ENCODE results near the gene TFAP2A. TPM values are rescaled to one million over a fixed set of nuclear protein-coding genes. Genes with fewer than 3 reads are reported as not detected.

Gene TFAP2A
- polyA plus RNA-seq, 3 donors = not detected

DNA sequence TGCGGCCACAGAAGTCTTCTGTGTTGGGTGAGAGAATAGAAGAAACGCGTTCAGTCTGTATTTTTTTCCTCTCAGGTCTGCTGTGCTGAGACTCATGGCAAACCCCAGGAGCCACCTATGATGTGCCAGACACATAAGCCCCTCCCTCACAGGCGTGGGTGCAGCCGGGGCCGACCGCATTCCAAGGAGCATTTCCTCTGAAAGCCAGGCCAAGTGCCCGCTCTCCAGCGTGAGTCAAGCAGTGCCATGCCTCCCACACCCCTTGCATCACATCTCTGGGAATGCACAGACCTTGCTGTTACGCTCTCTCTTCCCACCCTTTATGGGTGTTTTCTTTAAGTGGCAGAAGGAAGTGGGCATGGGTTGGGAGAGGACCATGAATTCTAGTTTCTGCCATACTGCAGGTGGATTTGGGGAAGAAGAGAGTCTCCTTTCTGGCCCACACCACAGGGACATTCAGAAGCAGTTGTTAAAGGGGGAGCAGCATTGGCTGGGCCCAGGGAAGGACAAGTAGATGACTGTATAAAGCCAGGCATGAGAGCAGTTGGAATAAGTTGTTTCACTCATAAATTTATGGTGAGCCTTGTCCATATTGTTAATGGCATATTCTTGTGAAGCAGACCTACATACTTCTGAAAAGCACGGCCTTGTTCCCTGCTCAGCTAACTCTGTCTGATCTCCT lies 37.1 kb upstream of the TFAP2A start:
- intact Hi-C loops (cut with micrococcal nuclease) = no loop called here
- H3K27me3 Mint-ChIP-seq (ENCODE audit: low read depth in 3 of 3) = peaks cover 3 to 9% (median 6%) of the 10 kb centered on the region in 3 donors
- Histone ChIP-seq H3K27me3 (ENCODE audit: control insufficient read depth in 2 of 2, insufficient read depth in 2 of 2, low read length in 2 of 2) (peaks cover 2 to 3% of the 10 kb centered on the region in 2 donors), H3K9ac (ENCODE audit: insufficient read depth, low read length, poor library complexity, severe bottlenecking) (no peak overlapping the region), H3K4me2 (replicated peaks; ENCODE audit: extremely low read depth, low read length, poor library complexity, severe bottlenecking) (no peak overlapping the region), H4K20me1 (ENCODE audit: insufficient read depth, low read length) (no peaks in the 10 kb centered on the region), H3K27ac (ENCODE audit: low read depth in 1 of 2, low read length in 2 of 2) (no peak overlapping the region), H3K9me3 (replicated peaks in 1 of 2; ENCODE audit: control insufficient read depth in 1 of 2, insufficient read depth in 1 of 2, low read length in 2 of 2) (no peaks in the 10 kb centered on the region), H2AFZ (ENCODE audit: insufficient read depth, low read depth, low read length, poor library complexity, severe bottlenecking) (no peak overlapping the region), H3K4me1 (ENCODE audit: control insufficient read depth in 1 of 2, insufficient read depth in 2 of 2, low read length in 2 of 2) (no peaks in the 10 kb centered on the region), H3K4me3 (replicated peaks in 1 of 3; ENCODE audit: low read depth in 2 of 3, low read length in 3 of 3) (no peak overlapping the region), H3K79me2 (ENCODE audit: insufficient read depth, low read length) (no peaks in the 10 kb centered on the region), H3K36me3 (replicated peaks in 1 of 2; ENCODE audit: control insufficient read depth in 1 of 2, insufficient read depth in 2 of 2, low read length in 2 of 2) (no peaks in the 10 kb centered on the region)
- H3K4me3 Mint-ChIP-seq = no peak overlapping the region
- TF ChIP-seq, protein P1, sequence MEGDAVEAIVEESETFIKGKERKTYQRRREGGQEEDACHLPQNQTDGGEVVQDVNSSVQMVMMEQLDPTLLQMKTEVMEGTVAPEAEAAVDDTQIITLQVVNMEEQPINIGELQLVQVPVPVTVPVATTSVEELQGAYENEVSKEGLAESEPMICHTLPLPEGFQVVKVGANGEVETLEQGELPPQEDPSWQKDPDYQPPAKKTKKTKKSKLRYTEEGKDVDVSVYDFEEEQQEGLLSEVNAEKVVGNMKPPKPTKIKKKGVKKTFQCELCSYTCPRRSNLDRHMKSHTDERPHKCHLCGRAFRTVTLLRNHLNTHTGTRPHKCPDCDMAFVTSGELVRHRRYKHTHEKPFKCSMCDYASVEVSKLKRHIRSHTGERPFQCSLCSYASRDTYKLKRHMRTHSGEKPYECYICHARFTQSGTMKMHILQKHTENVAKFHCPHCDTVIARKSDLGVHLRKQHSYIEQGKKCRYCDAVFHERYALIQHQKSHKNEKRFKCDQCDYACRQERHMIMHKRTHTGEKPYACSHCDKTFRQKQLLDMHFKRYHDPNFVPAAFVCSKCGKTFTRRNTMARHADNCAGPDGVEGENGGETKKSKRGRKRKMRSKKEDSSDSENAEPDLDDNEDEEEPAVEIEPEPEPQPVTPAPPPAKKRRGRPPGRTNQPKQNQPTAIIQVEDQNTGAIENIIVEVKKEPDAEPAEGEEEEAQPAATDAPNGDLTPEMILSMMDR (IDR thresholded peaks at IDR 0.05) = no peak
- no peak for DNase-seq
- peaks cover 0 to 1% (median 0%) of the 10 kb centered on the region in 7 donors for H3K9me3 Mint-ChIP-seq
- no peaks in the 10 kb centered on the region for H3K4me1 Mint-ChIP-seq
- WGBS (ENCODE audit: insufficient coverage) = 63% methylated on average over 4 of the region's 11 CpGs
- no peak overlapping the region for H3K27ac Mint-ChIP-seq
- H3K36me3 Mint-ChIP-seq = no peaks in the 10 kb centered on the region

DNA sequence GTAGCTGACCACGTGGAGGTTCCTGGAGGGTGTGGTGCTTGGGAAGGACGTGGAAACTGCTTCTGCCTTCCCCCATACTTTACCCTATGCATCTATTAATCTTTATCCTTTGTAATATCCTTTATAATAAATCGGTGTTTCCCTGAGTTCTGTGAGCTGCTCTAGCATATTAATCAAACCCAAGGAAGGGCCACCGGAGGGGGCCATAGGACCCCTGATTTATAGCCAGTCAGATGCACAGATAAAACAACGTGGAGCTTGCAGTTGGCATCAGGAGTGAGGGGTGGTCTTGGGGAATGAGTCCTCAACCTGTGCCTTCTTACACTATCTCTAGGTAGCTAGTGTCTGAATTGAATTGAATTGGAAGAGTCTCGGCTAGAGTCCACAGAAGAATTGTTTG lies 36.5 kb upstream of the TFAP2A start:
- H3K36me3 Mint-ChIP-seq = no peaks in the 10 kb centered on the region
- TF ChIP-seq, protein P1 (IDR thresholded peaks at IDR 0.05) = no peak
- no peaks in the 10 kb centered on the region for H3K4me1 Mint-ChIP-seq
- H3K4me2 ChIP-seq (replicated peaks; ENCODE audit: extremely low read depth, low read length, poor library complexity, severe bottlenecking) = no peak overlapping the region
- H3K27ac Mint-ChIP-seq = no peak overlapping the region
- H3K4me3 Mint-ChIP-seq = no peak overlapping the region
- peaks cover 4 to 9% (median 6%) of the 10 kb centered on the region in 3 donors for H3K27me3 Mint-ChIP-seq (ENCODE audit: low read depth in 3 of 3)
- H3K4me1 ChIP-seq (ENCODE audit: control insufficient read depth in 1 of 2, insufficient read depth in 2 of 2, low read length in 2 of 2) = no peaks in the 10 kb centered on the region
- H3K9me3 ChIP-seq (replicated peaks in 1 of 2; ENCODE audit: control insufficient read depth in 1 of 2, insufficient read depth in 1 of 2, low read length in 2 of 2) = no peaks in the 10 kb centered on the region
- H3K4me3 ChIP-seq (replicated peaks in 1 of 3; ENCODE audit: low read depth in 2 of 3, low read length in 3 of 3) = no peak overlapping the region
- H3K9ac ChIP-seq (ENCODE audit: insufficient read depth, low read length, poor library complexity, severe bottlenecking) = no peak overlapping the region
- intact Hi-C loops (cut with micrococcal nuclease) = no loop called here
- H3K27ac ChIP-seq (ENCODE audit: low read depth in 1 of 2, low read length in 2 of 2) = no peak overlapping the region
- no peak for DNase-seq
- WGBS (ENCODE audit: insufficient coverage) = no CpG with 5 or more reads among the region's 6 CpGs
- no peaks in the 10 kb centered on the region for H3K79me2 ChIP-seq (ENCODE audit: insufficient read depth, low read length)
- H3K27me3 ChIP-seq (ENCODE audit: control insufficient read depth in 2 of 2, insufficient read depth in 2 of 2, low read length in 2 of 2) = peaks cover 2 to 3% of the 10 kb centered on the region in 2 donors
- peaks cover 0 to 1% (median 0%) of the 10 kb centered on the region in 7 donors for H3K9me3 Mint-ChIP-seq
- no peaks in the 10 kb centered on the region for H4K20me1 ChIP-seq (ENCODE audit: insufficient read depth, low read length)
- no peaks in the 10 kb centered on the region for H3K36me3 ChIP-seq (replicated peaks in 1 of 2; ENCODE audit: control insufficient read depth in 1 of 2, insufficient read depth in 2 of 2, low read length in 2 of 2)
- no peak overlapping the region for H2AFZ ChIP-seq (ENCODE audit: insufficient read depth, low read depth, low read length, poor library complexity, severe bottlenecking)
